ENCODE results near the gene ZIM2.
A peak's percentile ranks its signal among the peaks of the same experiment; 100 is the strongest.

The ZIM2 gene

DNA sequence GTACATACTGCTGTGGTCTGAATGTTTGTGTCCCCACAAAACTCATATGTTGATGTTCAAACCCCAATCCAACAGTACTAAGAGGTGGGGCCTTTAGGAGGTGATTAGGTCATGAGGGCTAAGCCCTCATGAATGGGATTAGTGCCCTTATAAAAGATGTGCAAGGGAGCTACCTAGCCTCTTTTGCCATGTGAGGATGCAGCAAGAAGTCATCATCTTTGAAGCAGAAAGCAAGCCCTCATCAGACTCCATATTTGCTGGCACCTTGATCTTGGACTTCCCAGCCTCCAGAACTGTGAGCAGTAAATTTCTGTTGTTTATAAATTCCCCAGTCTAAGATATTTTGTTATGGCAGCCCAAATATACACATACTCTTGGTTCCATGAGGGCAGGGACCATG, 33.9 kb downstream of the ZIM2 start:
- no peak for DNase-seq (ENCODE audit: low spot score)

DNA sequence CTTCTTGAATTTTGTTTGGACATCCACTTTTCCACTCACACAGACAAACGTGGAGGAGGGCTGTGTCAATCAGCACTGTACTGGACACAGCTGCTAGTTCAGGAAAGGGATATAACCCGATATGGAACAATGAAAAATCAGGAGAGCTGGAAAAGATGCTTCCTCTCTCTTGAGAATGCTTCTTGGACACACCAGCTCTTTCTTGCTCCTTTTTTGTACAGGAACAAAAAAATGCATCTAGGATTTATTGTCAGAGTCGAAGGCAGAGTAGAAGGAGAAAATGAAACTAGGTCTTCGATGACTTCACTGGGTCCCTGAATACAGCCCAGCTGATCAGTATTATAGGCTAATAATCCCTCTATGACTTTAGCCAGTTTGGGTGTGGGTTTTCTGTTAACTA, 62.2 kb downstream of the ZIM2 start:
- DNase-seq (ENCODE audit: low spot score): no peak

DNA sequence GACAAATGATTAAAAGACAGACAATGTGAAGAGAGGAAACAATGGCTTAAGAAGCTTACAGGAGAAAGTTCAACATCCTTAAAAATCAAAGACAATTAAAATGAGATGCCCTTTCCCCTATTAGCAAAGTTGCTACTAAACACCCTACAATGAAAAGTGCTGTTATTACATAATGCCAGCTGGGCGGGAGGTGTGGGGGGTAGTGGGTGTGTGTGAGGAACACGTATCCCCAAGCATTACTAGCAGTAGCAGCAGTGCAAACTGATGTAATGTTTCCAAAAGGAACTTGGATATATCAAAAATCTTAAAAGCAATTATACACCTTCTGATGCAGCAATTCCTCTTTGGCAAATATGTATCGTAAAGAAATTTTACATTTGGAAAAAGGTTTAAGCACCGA, 70.9 kb downstream of the ZIM2 start:
- no peak for DNase-seq (ENCODE audit: low spot score)

DNA sequence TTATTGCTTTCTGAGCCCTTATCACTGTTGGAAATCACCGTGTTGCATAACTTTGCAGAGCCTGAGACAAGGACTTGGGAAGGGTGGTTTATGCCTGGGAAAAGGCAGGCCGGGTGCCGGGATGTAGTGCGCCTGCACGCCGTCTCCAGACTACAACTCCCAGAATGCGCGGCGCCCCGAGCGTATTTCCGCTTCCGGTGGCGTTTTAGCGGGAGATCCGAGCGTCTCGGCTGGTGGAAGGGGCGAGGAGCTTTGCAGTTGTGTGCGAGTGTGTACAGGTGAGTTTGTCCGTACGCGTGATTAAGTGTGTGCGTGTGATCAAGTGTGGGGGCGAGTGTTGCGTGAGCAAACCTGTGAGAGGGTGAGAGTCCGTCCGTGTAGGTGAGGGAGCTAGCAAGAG, 75.4 kb downstream of the ZIM2 start:
- no peak for DNase-seq (ENCODE audit: low spot score)

DNA sequence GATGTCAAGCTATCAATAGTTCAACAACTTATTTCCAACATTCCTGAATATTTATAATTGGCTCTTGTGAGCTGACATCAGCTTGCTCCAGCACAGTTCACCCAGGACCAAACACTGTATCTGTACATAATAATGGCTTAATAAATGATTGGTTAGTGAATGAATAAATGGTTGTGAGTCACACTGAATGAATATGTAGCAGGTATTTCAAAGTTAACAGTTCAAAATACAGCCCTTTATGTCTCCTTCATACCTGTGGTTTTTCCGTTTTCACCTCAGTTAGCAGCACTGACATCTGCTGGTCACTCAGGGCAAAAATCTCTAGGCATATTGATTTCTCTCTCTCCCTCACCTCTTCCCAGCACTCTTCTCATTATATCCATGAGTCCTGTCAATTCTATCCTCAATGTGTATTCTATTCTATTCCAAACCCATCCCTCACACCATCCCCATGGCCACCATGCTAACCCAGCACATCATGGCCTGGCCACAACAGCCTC, 76.3 kb downstream of the ZIM2 start:
- DNase-seq (ENCODE audit: low spot score): no peak

DNA sequence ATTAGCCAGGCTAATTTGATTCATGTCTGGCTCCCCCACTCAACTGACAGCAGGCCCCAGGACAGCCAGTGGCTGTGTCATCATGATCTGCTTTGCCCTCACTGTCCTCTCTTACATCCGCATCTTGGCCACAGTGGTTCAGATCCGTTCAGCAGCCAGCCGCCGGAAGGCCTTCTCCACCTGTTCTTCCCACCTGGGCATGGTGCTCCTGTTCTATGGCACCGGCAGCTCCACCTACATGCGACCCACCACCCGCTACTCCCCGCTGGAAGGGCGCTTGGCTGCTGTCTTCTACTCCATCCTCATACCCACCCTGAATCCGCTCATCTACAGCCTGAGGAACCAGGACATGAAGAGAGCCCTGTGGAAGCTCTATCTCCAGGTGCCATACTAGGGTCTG, 79.7 kb downstream of the ZIM2 start:
- DNase-seq (ENCODE audit: low spot score): no peak

DNA sequence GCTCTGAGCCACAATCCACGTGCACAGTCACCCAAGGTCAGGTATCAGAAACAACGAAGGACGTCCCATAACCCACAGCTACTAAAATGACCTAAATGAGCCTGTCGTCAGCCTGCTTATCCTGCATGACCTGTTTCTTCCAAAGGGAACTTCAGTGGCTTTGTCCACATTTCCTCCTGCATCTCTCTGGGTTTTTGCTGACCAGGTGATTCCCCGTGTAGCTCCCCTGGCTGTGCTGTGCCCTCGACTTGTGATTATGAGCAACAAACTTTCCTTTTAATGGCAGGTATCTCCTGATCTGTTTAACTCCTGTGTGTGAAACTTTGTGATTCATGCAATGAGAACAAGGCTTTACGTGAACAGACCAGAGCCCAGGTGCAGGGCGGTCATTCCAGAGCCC, 81.0 kb downstream of the ZIM2 start:
- DNase-seq (ENCODE audit: low spot score): no peak

DNA sequence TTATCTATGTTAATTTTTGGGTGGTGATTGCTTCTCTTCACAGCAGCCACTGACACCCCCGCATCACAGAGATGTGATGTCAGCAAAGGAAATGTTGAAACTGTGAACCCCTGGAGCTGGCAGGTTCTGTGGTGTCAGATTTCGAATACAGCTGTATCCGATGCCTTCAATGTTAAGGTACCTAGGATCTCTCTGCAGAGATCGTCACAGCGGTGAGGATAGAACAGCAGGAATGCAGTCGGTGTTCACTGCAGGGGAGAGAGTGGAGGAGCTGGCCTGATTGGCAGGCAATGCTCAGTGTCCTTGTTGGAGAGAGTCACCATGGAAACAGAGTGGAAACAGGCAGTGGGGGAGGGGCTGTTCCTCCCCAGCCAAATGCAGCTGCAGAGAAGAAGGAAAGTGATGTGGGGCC, 89.4 kb downstream of the ZIM2 start:
- DNase-seq (ENCODE audit: low spot score): no peak

DNA sequence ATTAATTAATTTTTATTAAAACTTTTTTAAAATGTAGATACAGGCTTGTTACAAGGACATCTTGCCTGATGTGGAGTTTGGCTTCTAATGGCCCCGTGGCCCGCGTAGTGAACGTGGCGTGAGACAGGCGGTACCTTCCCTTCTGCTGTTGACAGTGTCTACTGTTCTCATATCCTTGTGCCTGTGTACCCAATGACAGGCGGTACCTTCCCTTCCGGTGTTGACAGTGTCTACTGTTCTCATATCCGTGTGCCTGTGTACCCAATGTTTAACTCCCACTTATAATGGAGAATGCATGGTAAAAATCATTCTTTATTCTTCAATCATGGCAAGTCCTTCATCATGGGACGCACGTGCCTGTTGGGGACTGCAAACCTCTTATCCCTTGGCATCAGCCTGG, 89.9 kb downstream of the ZIM2 start:
- no peak for DNase-seq (ENCODE audit: low spot score)

DNA sequence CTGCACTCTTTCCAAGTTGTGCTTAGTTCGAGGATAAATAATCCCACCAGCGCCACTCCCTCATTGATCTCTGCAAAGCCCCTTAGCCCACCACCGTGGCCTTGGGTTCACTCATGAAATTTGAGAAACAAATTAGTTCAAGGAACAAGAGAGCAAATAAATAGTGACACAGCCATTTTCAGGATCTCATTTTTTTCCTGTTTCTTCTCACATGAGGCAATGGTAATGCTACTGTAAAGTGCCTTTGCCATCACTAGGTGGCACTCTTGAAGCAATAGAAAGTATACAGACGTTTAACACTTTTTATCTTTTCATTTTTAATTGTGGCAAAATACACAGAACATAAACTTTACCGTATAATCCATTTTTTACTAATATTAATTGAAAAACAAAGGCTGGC, 92.1 kb downstream of the ZIM2 start:
- peak; percentile 54 for DNase-seq (ENCODE audit: low spot score)

DNA sequence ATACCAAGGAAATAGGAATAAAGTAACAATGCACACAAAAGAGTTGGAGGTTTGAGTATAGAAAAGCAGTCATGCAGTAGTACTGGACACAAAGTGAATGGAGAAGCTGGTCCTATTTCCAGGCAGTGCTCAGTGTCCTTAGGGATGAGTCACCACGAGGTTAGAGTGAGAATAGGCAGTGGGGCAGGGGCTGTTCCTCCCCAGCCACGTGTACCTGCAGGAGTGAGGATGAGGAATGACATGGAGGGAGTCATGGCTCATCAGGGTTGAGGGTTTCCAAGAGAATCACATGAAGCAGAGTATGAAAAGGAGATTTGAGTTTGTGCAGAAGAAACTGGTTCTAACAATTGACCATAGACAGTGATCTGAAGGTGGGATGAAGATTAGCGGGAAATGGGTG, 94.2 kb downstream of the ZIM2 start:
- DNase-seq (ENCODE audit: low spot score): no peak

DNA sequence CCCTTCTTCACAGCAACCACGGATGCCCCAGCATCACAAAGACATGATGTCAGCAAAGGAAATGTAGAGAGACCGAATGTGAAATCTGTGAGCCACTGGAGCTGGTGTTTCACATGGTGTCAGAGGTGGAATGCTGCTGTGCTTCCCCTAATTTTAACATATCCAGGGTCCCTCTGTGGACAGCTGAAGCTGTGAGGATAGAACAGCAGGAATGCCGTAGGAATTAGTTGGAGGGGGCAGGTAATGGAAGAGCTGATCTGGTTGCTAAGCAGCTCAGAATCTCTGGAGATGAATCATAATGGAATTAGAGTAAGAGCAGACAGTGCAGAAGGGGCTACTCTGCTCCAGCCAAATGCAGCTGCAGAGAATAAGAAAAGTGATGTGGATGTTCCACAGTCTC, 100.0 kb downstream of the ZIM2 start:
- no peak for DNase-seq (ENCODE audit: low spot score)

DNA sequence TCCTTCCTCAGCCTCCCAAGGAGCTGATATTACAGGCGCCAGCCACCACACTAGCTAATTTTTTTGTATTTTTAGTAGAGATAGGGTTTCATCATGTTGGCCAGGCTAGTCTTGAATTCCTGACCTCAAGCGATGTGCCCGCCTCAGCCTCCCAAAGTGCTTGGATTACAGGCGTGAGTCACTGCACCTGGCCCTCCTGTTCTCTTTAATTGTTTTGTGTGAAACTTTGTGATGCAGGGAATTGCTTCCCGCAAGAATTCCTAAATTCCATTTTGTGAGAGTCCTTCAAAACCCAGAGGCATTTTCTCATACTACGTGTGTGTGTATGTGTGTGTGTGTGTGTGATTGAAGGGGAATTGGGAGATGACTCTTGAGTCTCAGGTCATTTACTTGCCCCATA, 104.0 kb downstream of the ZIM2 start:
- no peak for DNase-seq (ENCODE audit: low spot score)

DNA sequence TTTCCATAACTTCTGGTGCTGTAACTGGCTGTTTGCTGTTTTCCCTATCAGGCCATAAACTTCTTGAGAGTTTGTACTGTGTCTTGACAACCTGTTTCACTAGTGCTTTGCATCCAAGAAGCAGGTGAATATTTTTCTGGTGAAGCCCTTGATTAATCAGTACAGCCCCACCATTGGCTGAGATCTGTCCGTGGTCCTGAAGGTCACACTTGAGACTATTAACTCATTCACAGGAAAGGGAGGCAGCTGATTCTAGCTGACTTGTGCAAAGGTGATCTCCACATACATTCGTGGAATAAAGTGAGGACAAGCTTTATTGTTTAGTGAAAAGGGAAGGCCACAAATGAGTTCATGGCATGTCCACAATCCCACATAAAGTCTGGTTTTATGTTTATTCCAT, 107.5 kb downstream of the ZIM2 start:
- peak; percentile 55 for DNase-seq (ENCODE audit: low spot score)

DNA sequence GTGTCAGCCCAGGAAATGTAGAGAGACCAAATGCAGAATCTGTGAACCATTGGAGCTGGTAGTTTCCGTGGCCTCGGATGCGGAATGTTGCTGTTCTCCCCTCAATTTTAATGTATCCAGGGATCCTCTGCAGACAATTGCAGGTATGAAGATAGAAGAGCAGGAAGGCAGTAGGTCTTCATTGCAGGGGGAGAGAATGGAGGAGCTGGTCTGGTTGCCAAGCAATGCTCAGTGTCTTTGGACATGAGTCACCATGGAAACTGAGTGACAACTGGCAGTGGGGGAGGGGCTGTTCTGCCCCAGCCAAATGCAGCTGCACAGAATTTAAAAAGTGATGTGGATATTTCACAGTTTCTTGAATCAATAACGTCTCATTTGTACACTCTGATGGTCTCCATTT, 112.8 kb downstream of the ZIM2 start:
- DNase-seq (ENCODE audit: low spot score): no peak

DNA sequence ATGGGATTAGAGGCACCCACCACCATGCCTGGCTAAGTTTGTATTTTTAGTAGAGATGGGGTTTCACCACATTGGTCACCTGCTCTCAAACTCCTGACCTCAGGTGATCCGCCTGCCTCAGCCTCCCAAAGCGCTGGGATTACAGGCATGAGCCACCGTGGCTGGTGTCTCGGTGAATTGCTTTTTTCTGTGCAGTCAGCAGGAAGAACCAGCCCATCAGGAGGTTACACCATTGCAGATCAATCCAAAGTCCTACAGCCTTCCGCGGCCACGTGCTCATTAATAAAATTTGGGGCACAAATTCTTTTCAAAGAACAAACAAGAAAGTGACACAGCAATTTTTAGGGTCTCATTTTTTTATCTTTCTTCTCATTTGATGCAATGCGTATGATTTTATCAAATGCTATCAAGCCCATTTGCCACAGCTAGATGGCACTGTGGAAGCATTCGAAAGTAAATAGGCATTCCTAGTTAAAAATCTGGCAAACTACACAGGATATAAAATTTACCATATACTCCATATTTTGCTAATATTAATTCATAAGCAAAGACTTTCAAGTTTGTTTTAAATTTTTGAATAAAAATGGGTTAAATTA, 114.6 kb downstream of the ZIM2 start:
- DNase-seq (ENCODE audit: low spot score): peak; percentile 40

Data from RKO (cell line).